ENCODE results near the gene WBP2NL. TPM values are rescaled to one million over a fixed set of nuclear protein-coding genes. Genes with fewer than 3 reads are reported as not detected.

WBP2NL gene
- total and polyA plus RNA-seq, 2 of the 8 experiments (the other 6 are each of a cell fraction or from before 2014, with no cell fraction given) = not detected

GRCh38 chr22:41978732-41979131, 19.9 kb upstream of the WBP2NL start (continued):
- TF ChIP-seq ATF2 (IDR thresholded peaks at IDR 0.05; ENCODE audit: low read length) = no peak
- TF ChIP-seq SRF (IDR thresholded peaks at IDR 0.05; ENCODE audit: low read depth, low read length) = no peak

Data from H1 (cell line).